Epithelial cell of alveolus of lung (primary cell): ENCODE results near the gene OLFML1. TPM values are rescaled to one million over a fixed set of nuclear protein-coding genes. Genes with fewer than 3 reads are reported as not detected.

Source experiments
- total RNA-seq: library from RNA; depleted of rRNA; stranded (reverse); fragments of >200 nt; gene quantifications from 2 replicates; pipeline ENCODE4 v1.2.1, GENCODE V29; 2015

Gene OLFML1
- 0.39 and 6.1 TPM in 2 replicates for total RNA-seq

GRCh38 chr11:7485186-7486097 is at the start of gene OLFML1:
OLFML1 (plus strand) TSS chr11:7485506; CDS start chr11:7485876, 370 bp downstream.

GRCh38 chr11:7513234-7514098 is 28.2 kb downstream of the OLFML1 start, which contains the start of gene PPFIBP2:
PPFIBP2 (plus strand) TSS chr11:7513999; CDS start chr11:7549476, 35,477 bp downstream.

Other genes starting within 250 kb of the OLFML1 start
- gene SYT9, start 233.6 kb upstream of the OLFML1 start, total RNA-seq, result not detected in 2 replicates
- gene PPFIBP2, start 28.5 kb downstream of the OLFML1 start, total RNA-seq, result 3.0 and 4.0 TPM in 2 replicates
- 4.6 and 20.9 TPM in 2 replicates for gene CYB5R2, start 188.0 kb downstream of the OLFML1 start, total RNA-seq
- not detected in 2 replicates for gene OVCH2, start 221.0 kb downstream of the OLFML1 start, total RNA-seq